Neural cell (in vitro differentiated cells): Measurements from ENCODE around the gene IL1RAP. TPM values are rescaled to one million over a fixed set of nuclear protein-coding genes. Genes with fewer than 3 reads are reported as not detected.

ENCODE experiments used
- H2AFZ ChIP-seq: fragments of 200-600, 300-800 bp; sonication (generic), shearing (Covaris generic); 2 replicates; pipeline ENCODE4 v1.6.0; 2014; ENCODE audit warnings: low read depth, mild to moderate bottlenecking, antibody characterized with exemption, low read length, moderate library complexity
- H3F3A ChIP-seq: fragments of 200-600 bp; shearing (Covaris generic); 2 replicates; pipeline ENCODE4 v1.6.1; 2016; ENCODE audit warnings: mild to moderate bottlenecking, moderate library complexity, mixed read lengths, antibody characterized with exemption, low read length; ENCODE audit not compliant: insufficient read depth, poor library complexity, severe bottlenecking
- H3K27ac ChIP-seq: fragments of 200-600, 300-800 bp; sonication (generic), shearing (Covaris generic); 2 replicates; pipeline ENCODE4 v1.5.1; 2014; ENCODE audit warnings: mild to moderate bottlenecking, low read length, moderate library complexity
- H3K27me3 ChIP-seq: fragments of 300-800, 200-600 bp; sonication (generic), shearing (Covaris generic); 2 replicates; pipeline ENCODE4 v1.6.0; 2014; ENCODE audit warnings: mild to moderate bottlenecking, low read depth, low read length, moderate library complexity; ENCODE audit not compliant: insufficient read depth
- H3K36me3 ChIP-seq: fragments of 300-800, 200-600 bp; sonication (generic), shearing (Covaris generic); 2 replicates; pipeline ENCODE4 v1.5.1; 2014; ENCODE audit warnings: mild to moderate bottlenecking, antibody characterized with exemption, low read length, moderate library complexity; ENCODE audit not compliant: insufficient read depth
- H3K4me2 ChIP-seq: fragments of 300-800, 200-600 bp; sonication (generic), shearing (Covaris generic); 2 replicates; pipeline ENCODE4 v1.6.0; 2014; ENCODE audit warnings: mild to moderate bottlenecking, low read length
- H3K4me3 ChIP-seq: fragments of 300-800, 200-600 bp; sonication (generic), shearing (Covaris generic); 2 replicates; pipeline ENCODE4 v1.5.1; 2014; ENCODE audit warnings: mild to moderate bottlenecking, low read length, moderate library complexity
- H3K79me2 ChIP-seq: fragments of 200-600 bp; shearing (Covaris generic); replicated peaks from 2 replicates; pipeline ENCODE4 v1.6.0; 2014; ENCODE audit warnings: mild to moderate bottlenecking, low read length, moderate library complexity; ENCODE audit not compliant: insufficient read depth
- H3K9ac ChIP-seq: fragments of 300-800, 200-600 bp; sonication (generic), shearing (Covaris generic); 2 replicates; pipeline ENCODE4 v1.6.1; 2016; ENCODE audit warnings: mild to moderate bottlenecking, low read length, mixed read lengths
- H3K9me2 ChIP-seq: fragments of 200-600 bp; shearing (Covaris generic); 2 replicates; pipeline ENCODE4 v1.6.1; 2016; ENCODE audit warnings: mild to moderate bottlenecking, low read length, mixed read lengths; ENCODE audit not compliant: insufficient read depth
- H3K9me3 ChIP-seq: fragments of 200-600, 300-800 bp; sonication (generic), shearing (Covaris generic); 2 replicates; pipeline ENCODE4 v1.6.1; 2016; ENCODE audit warnings: mild to moderate bottlenecking, mixed run types, low read length, moderate library complexity, mixed read lengths
- H4K20me1 ChIP-seq: fragments of 200-600 bp; shearing (Covaris generic); 2 replicates; pipeline ENCODE4 v1.6.1; 2016; ENCODE audit warnings: mild to moderate bottlenecking, mixed run types; ENCODE audit not compliant: insufficient read depth
- CTCF ChIP-seq: fragments of 450-650 bp; IDR thresholded peaks from 2 replicates; pipeline ENCODE4 v1.5.1; 2014; ENCODE audit warnings: antibody characterized with exemption, mild to moderate bottlenecking, moderate library complexity; ENCODE audit not compliant: poor library complexity, severe bottlenecking
- EP300 ChIP-seq: fragments of 450-650 bp; conservative IDR thresholded peaks from 2 replicates; pipeline ENCODE4 v1.6.1; 2014; ENCODE audit warnings: antibody characterized with exemption, mild to moderate bottlenecking, moderate library complexity; ENCODE audit not compliant: poor library complexity, severe bottlenecking
- EZH2 ChIP-seq: fragments of 200-600, 300-800 bp; shearing (Covaris generic), sonication (generic); IDR thresholded peaks from 2 replicates; pipeline ENCODE4 v1.6.1; 2014; ENCODE audit warnings: antibody characterized with exemption, low read length, borderline replicate concordance, mild to moderate bottlenecking; ENCODE audit not compliant: insufficient read depth, poor library complexity, severe bottlenecking
- MXI1 ChIP-seq: fragments of 450-650 bp; conservative IDR thresholded peaks from 2 replicates; pipeline ENCODE4 v1.6.1; 2014; ENCODE audit warnings: antibody characterized with exemption, mild to moderate bottlenecking; ENCODE audit not compliant: poor library complexity, severe bottlenecking
- POLR2AphosphoS5 ChIP-seq: IDR thresholded peaks from 2 replicates; pipeline ENCODE4 v1.6.1; 2012
- RAD21 ChIP-seq: fragments of 450-650 bp; conservative IDR thresholded peaks from 2 replicates; pipeline ENCODE4 v1.6.1; 2014; ENCODE audit warnings: antibody characterized with exemption, mild to moderate bottlenecking, moderate library complexity
- REST ChIP-seq: IDR thresholded peaks from 2 replicates; pipeline ENCODE4 v1.6.1; 2012; ENCODE audit warnings: borderline replicate concordance
- SMC3 ChIP-seq: fragments of 450-650 bp; conservative IDR thresholded peaks from 2 replicates; pipeline ENCODE4 v1.6.1; 2014; ENCODE audit warnings: antibody characterized with exemption, mild to moderate bottlenecking, moderate library complexity; ENCODE audit not compliant: poor library complexity
- TAF1 ChIP-seq: IDR thresholded peaks from 2 replicates; pipeline ENCODE4 v1.6.1; 2012; ENCODE audit warnings: low read depth
- polyA plus RNA-seq: library from polyadenylated mRNA; depleted of rRNA; stranded (reverse); fragments of >200 nt; gene quantifications from 2 replicates; pipeline ENCODE4 v1.2.3, GENCODE V29; 2014

Gene IL1RAP
- polyA plus RNA-seq, 1 donor from 2014 or later: 24.6 TPM

GRCh38 chr3:190533511-190534281 is 19.8 kb downstream of the IL1RAP start:
- H3K4me3 ChIP-seq: no peak overlapping the region

GRCh38 chr3:190534386-190534785 is 20.5 kb downstream of the IL1RAP start:
- H3K9me2 ChIP-seq: no peaks in the 10 kb centered on the region
- H3K36me3 ChIP-seq: no peaks in the 10 kb centered on the region
- no peak overlapping the region for H3K4me3 ChIP-seq
- TF ChIP-seq EZH2 (no peak), EP300 (no peak), TAF1 (no peak), CTCF (no peak), RAD21 (no peak), REST (no peak), MXI1 (no peak), SMC3 (no peak), POLR2AphosphoS5 (no peak)
- no peaks in the 10 kb centered on the region for H3K27me3 ChIP-seq
- no peaks in the 10 kb centered on the region for H4K20me1 ChIP-seq
- no peak overlapping the region for H3K27ac ChIP-seq
- no peaks in the 10 kb centered on the region for H3F3A ChIP-seq
- no peaks in the 10 kb centered on the region for H3K79me2 ChIP-seq
- H3K9ac ChIP-seq: no peak overlapping the region
- no peak overlapping the region for H3K4me2 ChIP-seq
- no peaks in the 10 kb centered on the region for H3K9me3 ChIP-seq
- H2AFZ ChIP-seq: no peak overlapping the region

More at GRCh38 chr3:190533511-190534281, 19.8 kb downstream of the IL1RAP start:
- no peak overlapping the region for H3K9ac ChIP-seq
- no peak overlapping the region for H2AFZ ChIP-seq
- H3K9me2 ChIP-seq: no peaks in the 10 kb centered on the region
- no peak for TF ChIP-seq POLR2AphosphoS5
- no peak for TF ChIP-seq EZH2
- TF ChIP-seq MXI1: no peak
- no peak for TF ChIP-seq REST
- no peak for TF ChIP-seq RAD21
- TF ChIP-seq SMC3: no peak
- no peaks in the 10 kb centered on the region for H3K27me3 ChIP-seq
- no peaks in the 10 kb centered on the region for H4K20me1 ChIP-seq
- H3K4me2 ChIP-seq: no peak overlapping the region
- H3F3A ChIP-seq: no peaks in the 10 kb centered on the region
- H3K27ac ChIP-seq: no peak overlapping the region
- no peaks in the 10 kb centered on the region for H3K36me3 ChIP-seq
- no peaks in the 10 kb centered on the region for H3K9me3 ChIP-seq
- H3K79me2 ChIP-seq: no peaks in the 10 kb centered on the region
